Peyer's patch (tissue), 4 donors: Measurements from ENCODE around the gene TCF15.

Experiments used
- CTCF ChIP-seq, 6 experiments: fragments of 450-650 bp in 4 of 6; fragments of 200-600 bp in 2 of 6; sonication (generic) in 1 of 6; IDR thresholded peaks; one replicate each; pipeline ENCODE4 v1.5.1; 2017 to 2019; ENCODE audit warnings: antibody characterized with exemption in 6 of 6, mild to moderate bottlenecking in 3 of 6, moderate library complexity in 1 of 6
- POLR2A ChIP-seq, 2 donors: fragments of 450-650 bp; IDR thresholded peaks; one replicate each; pipeline ENCODE4 v1.5.1; 2017; ENCODE audit warnings: antibody characterized with exemption in 2 of 2, mild to moderate bottlenecking in 2 of 2, moderate library complexity in 2 of 2

GRCh38 chr20:610130-611046 is at the start of gene TCF15:
- TF ChIP-seq CTCF (IDR thresholded peaks at IDR 0.05) = no peak
- no peak for TF ChIP-seq POLR2A (IDR thresholded peaks at IDR 0.05)
